Endothelial cell of umbilical vein (primary cell): ENCODE data around the gene RHD. TPM values are rescaled to one million over a fixed set of nuclear protein-coding genes. Genes with fewer than 3 reads are reported as not detected.

Source experiments
- BruUV-seq: library from RNA; stranded (reverse); fragments of 400-500 nt; replicated peaks from 2 replicates; lab custom pipeline; 2021; lab: Mats Ljungman, UMichigan
- CTCF ChIA-PET: fragments of 300-600, 350-600 bp; sonication (Branson Sonifier 250); formaldehyde crosslinking; loops from one replicate; lab custom pipeline; 2021; ENCODE audit warnings: antibody characterized with exemption, inconsistent platforms; lab: Charles Lee
- POLR2A ChIA-PET: fragments of 300-600, 350-600 bp; sonication (Branson Sonifier 250); formaldehyde crosslinking; loops from one replicate; lab custom pipeline; 2021; ENCODE audit warnings: antibody characterized with exemption, inconsistent platforms; lab: Charles Lee
- DNase-seq: peaks from one replicate; pipeline ENCODE4 v3.0.0-alpha.2; 2011; ENCODE audit warnings: low read depth, low spot score
- FAIRE-seq: peaks from 2 replicates; lab custom pipeline; 2011; peaks lifted over from hg19 to GRCh38; lab: Jason Lieb, UNC
- H2AFZ ChIP-seq: 2 replicates; pipeline ENCODE4 v1.6.0; 2012; ENCODE audit warnings: low read depth, low read length, control low read depth, inconsistent platforms
- H3K27ac ChIP-seq: 2 replicates; pipeline ENCODE4 v1.5.1; 2011; ENCODE audit warnings: low read depth, mild to moderate bottlenecking, control low read depth, low read length, moderate library complexity; ENCODE audit not compliant: insufficient read depth
- H3K27me3 ChIP-seq, 2 experiments: 2 replicates each; pipeline versions ENCODE4 v1.6.0 to v1.6.1; 2011; ENCODE audit warnings: low read length in 2 of 2, mixed read lengths in 1 of 2; ENCODE audit not compliant: control insufficient read depth in 2 of 2, insufficient read depth in 2 of 2
- H3K36me3 ChIP-seq, 2 experiments: 2 replicates in 1 of 2; 3 replicates in 1 of 2; pipeline ENCODE4 v1.5.1; 2011; ENCODE audit warnings: low read length in 2 of 2, mild to moderate bottlenecking in 1 of 2, moderate library complexity in 1 of 2; ENCODE audit not compliant: control insufficient read depth in 2 of 2, insufficient read depth in 2 of 2; ENCODE audit errors: extremely low read depth in 1 of 2
- H3K4me1 ChIP-seq: 3 replicates; pipeline ENCODE4 v1.5.1; 2011; ENCODE audit warnings: mild to moderate bottlenecking, low read length; ENCODE audit not compliant: control insufficient read depth, insufficient read depth; ENCODE audit errors: extremely low read depth
- H3K4me2 ChIP-seq: 2 replicates; pipeline ENCODE4 v1.6.1; 2011; ENCODE audit warnings: low read length, control low read depth, mixed read lengths; ENCODE audit not compliant: insufficient read depth
- H3K4me3 ChIP-seq, 3 experiments: fragments of 200-600 bp in 1 of 3; sonication (generic), shearing (Covaris generic) in 1 of 3; replicated peaks in 1 of 3; 2 replicates each; pipeline ENCODE4 v1.5.1; 2011 to 2016; ENCODE audit warnings: control low read depth in 3 of 3, low read length in 3 of 3, mild to moderate bottlenecking in 2 of 3, inconsistent platforms in 1 of 3, low read depth in 1 of 3, moderate library complexity in 1 of 3; ENCODE audit not compliant: insufficient read depth in 1 of 3
- H3K79me2 ChIP-seq: 2 replicates; pipeline ENCODE4 v1.6.0; 2012; ENCODE audit warnings: low read length, inconsistent platforms; ENCODE audit not compliant: control insufficient read depth, insufficient read depth
- H3K9ac ChIP-seq: replicated peaks from 2 replicates; pipeline ENCODE3; 2011; ENCODE audit warnings: low read length, control low read depth; ENCODE audit not compliant: insufficient read depth; ENCODE audit errors: extremely low read depth
- H3K9me1 ChIP-seq: replicated peaks from 3 replicates; pipeline ENCODE4 v1.6.0; 2011; ENCODE audit warnings: mild to moderate bottlenecking, low read length; ENCODE audit not compliant: control insufficient read depth, insufficient read depth; ENCODE audit errors: extremely low read depth
- H3K9me3 ChIP-seq: replicated peaks from 2 replicates; pipeline ENCODE4 v1.5.1; 2012; ENCODE audit warnings: low read length, inconsistent platforms; ENCODE audit not compliant: control insufficient read depth, insufficient read depth
- H4K20me1 ChIP-seq: replicated peaks from 2 replicates; pipeline ENCODE3; 2011; ENCODE audit warnings: mild to moderate bottlenecking, low read length; ENCODE audit not compliant: control insufficient read depth, insufficient read depth; ENCODE audit errors: extremely low read depth
- EZH2 ChIP-seq: IDR thresholded peaks from 2 replicates; pipeline ENCODE4 v1.6.1; 2012; ENCODE audit warnings: borderline replicate concordance, low read depth, mild to moderate bottlenecking, moderate library complexity, low read length, inconsistent platforms; ENCODE audit not compliant: severe bottlenecking
- FOS ChIP-seq: IDR thresholded peaks from 2 replicates; pipeline ENCODE4 v1.6.1; 2011; ENCODE audit warnings: mild to moderate bottlenecking, low read length, moderate library complexity, borderline replicate concordance; ENCODE audit not compliant: insufficient read depth
- GATA2 ChIP-seq: IDR thresholded peaks from 2 replicates; pipeline ENCODE4 v1.7.0; 2011; ENCODE audit warnings: low read depth, mild to moderate bottlenecking, moderate library complexity, mixed read lengths, low read length; ENCODE audit not compliant: insufficient read length, insufficient read depth
- JUN ChIP-seq: IDR thresholded peaks from 2 replicates; pipeline ENCODE4 v1.6.1; 2011; ENCODE audit warnings: borderline replicate concordance, low read depth; ENCODE audit not compliant: insufficient read length, insufficient read depth
- MYC ChIP-seq: IDR thresholded peaks from one replicate; pipeline ENCODE4 v1.6.1; 2011; ENCODE audit warnings: mild to moderate bottlenecking, low read depth, low read length
- POLR2A ChIP-seq: IDR thresholded peaks from 2 replicates; pipeline ENCODE4 v1.6.1; 2012; ENCODE audit warnings: low read depth, mild to moderate bottlenecking, control low read depth, low read length
- POLR2AphosphoS5 ChIP-seq: IDR thresholded peaks from 2 replicates; pipeline ENCODE4 v1.6.1; 2012; ENCODE audit warnings: low read depth, mild to moderate bottlenecking, control low read depth, low read length, moderate library complexity; ENCODE audit not compliant: insufficient read depth
- dilution Hi-C: fragments of 300-500 bp; cut with MboI; formaldehyde crosslinking; loops from one replicate; pipeline ENCODE4 v1.15.0; 2019; ENCODE audit warnings: low sequenced_read_pairs; ENCODE audit not compliant: extremely low pct_ligation_motif_present
- intact Hi-C: fragments of 100-400 bp; cut with micrococcal nuclease; formaldehyde crosslinking; loops from one replicate; pipeline ENCODE4 v1.10.0; 2022
- polyA plus RNA-seq, 4 experiments: library from polyadenylated mRNA; depleted of rRNA in 3 of 4; stranded (reverse) in 3 of 4; unstranded in 1 of 4; fragments of >200 nt; gene quantifications; 2 replicates each; pipeline versions ENCODE4 v1.2.1 to v1.2.3, GENCODE V29; 2011 to 2012; ENCODE audit warnings: missing spikeins in 1 of 4
- total RNA-seq: library from RNA; stranded (reverse); gene quantifications from 2 replicates; pipeline ENCODE4 v1.2.3, GENCODE V29; 2021
- TF ChIP-seq, protein P1 (sequence below): IDR thresholded peaks from 2 replicates; pipeline ENCODE4 v1.6.1; 2011; ENCODE audit not compliant: insufficient read depth, insufficient read length
- TF ChIP-seq, protein P2 (sequence below), 2 donors: IDR thresholded peaks; 1 replicate in 1 of 2; 2 replicates in 1 of 2; pipeline ENCODE4 v1.5.1; 2011; ENCODE audit warnings: low read length in 2 of 2, mild to moderate bottlenecking in 2 of 2, moderate library complexity in 2 of 2, control low read depth in 1 of 2, inconsistent platforms in 1 of 2, low read depth in 1 of 2; ENCODE audit not compliant: insufficient read depth in 1 of 2; ENCODE audit errors: extremely low read depth in 1 of 2

RHD gene
- total and polyA plus RNA-seq, 2 donors (not counting 3 experiments of a cell fraction or from before 2014, with no cell fraction given), result not detected

DNA sequence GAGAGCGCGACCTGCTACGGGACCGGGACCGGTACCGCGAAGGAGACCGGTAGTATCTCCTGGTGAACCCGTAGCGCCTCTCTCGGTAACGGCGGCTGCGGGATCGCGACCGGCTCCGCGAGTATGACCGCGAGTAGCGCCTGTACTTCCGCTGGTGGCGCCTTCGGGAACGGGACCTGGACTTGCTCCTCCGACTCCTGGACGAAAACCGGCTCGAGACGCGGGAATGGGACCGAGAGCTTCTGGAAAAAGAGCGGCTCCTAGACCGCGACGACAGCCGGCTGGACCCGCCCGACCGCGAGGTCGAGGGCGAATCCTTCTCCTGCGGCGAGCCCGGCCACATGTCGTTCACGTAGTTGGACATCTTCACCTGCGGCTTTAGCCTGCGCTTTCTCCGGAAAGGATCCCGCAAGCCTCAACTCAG lies 25.7 kb upstream of the RHD start:
- H4K20me1 ChIP-seq, result peaks cover 15% of the 10 kb centered on the region
- DNase-seq (no peak), FAIRE-seq (no peak)
- peak overlapping the region; percentile 86 for H3K4me2 ChIP-seq
- no peaks in the 10 kb centered on the region for H3K9me3 ChIP-seq
- H3K9me1 ChIP-seq, result no peaks in the 10 kb centered on the region
- peaks cover 20% of the 10 kb centered on the region for H3K4me1 ChIP-seq
- TF ChIP-seq EZH2, result no peak
- TF ChIP-seq, protein P1, sequence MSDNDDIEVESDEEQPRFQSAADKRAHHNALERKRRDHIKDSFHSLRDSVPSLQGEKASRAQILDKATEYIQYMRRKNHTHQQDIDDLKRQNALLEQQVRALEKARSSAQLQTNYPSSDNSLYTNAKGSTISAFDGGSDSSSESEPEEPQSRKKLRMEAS, result no peak
- no peak for TF ChIP-seq FOS
- no peak for TF ChIP-seq GATA2
- TF ChIP-seq, protein P2, sequence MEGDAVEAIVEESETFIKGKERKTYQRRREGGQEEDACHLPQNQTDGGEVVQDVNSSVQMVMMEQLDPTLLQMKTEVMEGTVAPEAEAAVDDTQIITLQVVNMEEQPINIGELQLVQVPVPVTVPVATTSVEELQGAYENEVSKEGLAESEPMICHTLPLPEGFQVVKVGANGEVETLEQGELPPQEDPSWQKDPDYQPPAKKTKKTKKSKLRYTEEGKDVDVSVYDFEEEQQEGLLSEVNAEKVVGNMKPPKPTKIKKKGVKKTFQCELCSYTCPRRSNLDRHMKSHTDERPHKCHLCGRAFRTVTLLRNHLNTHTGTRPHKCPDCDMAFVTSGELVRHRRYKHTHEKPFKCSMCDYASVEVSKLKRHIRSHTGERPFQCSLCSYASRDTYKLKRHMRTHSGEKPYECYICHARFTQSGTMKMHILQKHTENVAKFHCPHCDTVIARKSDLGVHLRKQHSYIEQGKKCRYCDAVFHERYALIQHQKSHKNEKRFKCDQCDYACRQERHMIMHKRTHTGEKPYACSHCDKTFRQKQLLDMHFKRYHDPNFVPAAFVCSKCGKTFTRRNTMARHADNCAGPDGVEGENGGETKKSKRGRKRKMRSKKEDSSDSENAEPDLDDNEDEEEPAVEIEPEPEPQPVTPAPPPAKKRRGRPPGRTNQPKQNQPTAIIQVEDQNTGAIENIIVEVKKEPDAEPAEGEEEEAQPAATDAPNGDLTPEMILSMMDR (IDR thresholded peaks at IDR 0.05; ENCODE audit: extremely low read depth in 1 of 2, insufficient read depth in 1 of 2, low read depth in 1 of 2, low read length in 2 of 2), result no peak
- no peak for TF ChIP-seq JUN
- TF ChIP-seq POLR2A, result no peak
- no peak for TF ChIP-seq POLR2AphosphoS5
- TF ChIP-seq MYC, result no peak
- peaks cover 7 to 24% of the 10 kb centered on the region in 2 experiments for H3K36me3 ChIP-seq
- H3K9ac ChIP-seq, result peak overlapping the region; percentile 98
- BruUV-seq, result no TSS peak
- dilution Hi-C loops, result no loop called here
- H3K27ac ChIP-seq, result peak overlapping the region; percentile 89
- H3K79me2 ChIP-seq, result peaks cover 38% of the 10 kb centered on the region
- H3K27me3 ChIP-seq, result no peaks in the 10 kb centered on the region
- H3K4me3 ChIP-seq, result peak overlapping the region; percentile 68 to 97 (median 86)
- intact Hi-C loops, result loop anchor here (1.0 to 5.0 kb wide), 5 partner anchors 7 to 276 kb away; partner anchors contain the start of genes SYF2 and TMEM50A
- POLR2A ChIA-PET, result interaction anchor here (1.4 kb wide), 3 partner anchors 7 to 41 kb away, joined by 3 to 28 read pairs (median 5); partner anchors contain the start of gene SYF2
- no peak overlapping the region for H2AFZ ChIP-seq
- CTCF ChIA-PET, result interaction anchor here (1.2 kb wide), 1 partner anchor 14 kb away, joined by 8 read pairs; the partner anchor contains the start of gene SYF2
